Measurements from ENCODE around the gene VWA1.
"Not testable (repeated sequence)": the region's sequence is repeated elsewhere in the genome, so short reads cannot be mapped to it uniquely, and the experiment has no call there.

VWA1 gene

DNA sequence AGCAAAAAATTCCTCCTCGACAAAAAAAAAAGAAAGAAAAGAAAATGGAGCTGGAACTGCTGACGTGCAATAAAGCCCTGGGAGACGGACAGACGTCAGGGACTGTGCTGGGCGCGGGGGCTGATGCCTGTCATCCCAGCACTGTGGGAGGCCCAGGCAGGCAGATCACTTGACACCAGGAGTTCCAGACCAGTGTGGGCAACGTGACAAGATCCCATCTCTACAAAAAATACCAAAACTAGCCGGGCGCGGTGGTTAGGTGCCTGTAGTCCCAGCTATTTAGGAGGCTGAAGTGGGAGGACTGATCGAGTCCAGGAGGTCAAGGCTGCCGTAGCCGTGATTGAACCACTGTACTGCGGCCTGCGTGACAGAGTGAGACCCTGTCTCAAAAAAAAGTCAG is 10.8 kb upstream of the VWA1 start:
- DNase-seq (ENCODE audit: low spot score): no peak

DNA sequence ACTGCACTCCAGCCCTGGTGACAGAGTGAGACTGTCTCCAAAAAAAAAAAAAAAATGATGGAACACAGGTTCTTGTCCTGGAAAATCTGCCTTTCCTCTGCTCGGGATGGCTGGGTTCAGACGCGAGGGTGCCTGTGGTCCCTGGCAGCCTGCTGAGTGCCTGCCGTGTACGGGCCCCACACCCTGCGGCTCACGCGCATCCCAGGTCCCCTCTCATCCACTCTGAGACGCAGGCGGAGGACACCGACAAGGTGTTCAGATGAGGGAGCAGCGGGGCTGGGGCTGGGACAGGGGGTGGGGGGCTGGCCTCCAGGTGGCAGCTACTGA is 10.1 kb upstream of the VWA1 start:
- no peak for DNase-seq (ENCODE audit: low spot score)

GRCh38 chr1:1425753-1426495 is 9.6 kb upstream of the VWA1 start:
- DNase-seq (ENCODE audit: low spot score): peak; percentile 6

GRCh38 chr1:1426496-1427105 is 8.9 kb upstream of the VWA1 start:
- no peak for DNase-seq (ENCODE audit: low spot score)

- peak; percentile 69 for DNase-seq (ENCODE audit: low spot score)
Measured at GRCh38 chr1:1427106-1427819, 8.2 kb upstream of the VWA1 start.

DNA sequence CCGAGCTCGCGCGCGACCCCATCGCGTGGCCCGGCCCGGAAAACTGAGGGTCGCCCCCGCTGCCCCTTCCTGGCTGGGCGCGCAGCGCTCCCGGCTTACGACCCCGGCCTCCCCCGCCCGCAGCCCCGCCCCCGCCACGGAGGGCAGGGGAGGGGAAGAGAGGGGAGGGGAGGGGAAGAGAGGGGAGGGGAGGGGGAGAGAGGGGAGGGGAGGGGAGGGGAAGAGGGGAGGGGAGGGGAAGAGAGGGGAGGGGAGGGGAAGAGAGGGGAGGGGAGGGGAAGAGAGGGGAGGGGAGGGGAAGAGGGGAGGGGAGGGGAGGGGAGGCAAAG is 7.7 kb upstream of the VWA1 start:
- no peak for DNase-seq (ENCODE audit: low spot score)

GRCh38 chr1:1428174-1428573 is 7.3 kb upstream of the VWA1 start:
- no peak for DNase-seq (ENCODE audit: low spot score)

GRCh38 chr1:1428967-1429366 is 6.5 kb upstream of the VWA1 start:
- not testable (repeated sequence) for DNase-seq (ENCODE audit: low spot score)

DNA sequence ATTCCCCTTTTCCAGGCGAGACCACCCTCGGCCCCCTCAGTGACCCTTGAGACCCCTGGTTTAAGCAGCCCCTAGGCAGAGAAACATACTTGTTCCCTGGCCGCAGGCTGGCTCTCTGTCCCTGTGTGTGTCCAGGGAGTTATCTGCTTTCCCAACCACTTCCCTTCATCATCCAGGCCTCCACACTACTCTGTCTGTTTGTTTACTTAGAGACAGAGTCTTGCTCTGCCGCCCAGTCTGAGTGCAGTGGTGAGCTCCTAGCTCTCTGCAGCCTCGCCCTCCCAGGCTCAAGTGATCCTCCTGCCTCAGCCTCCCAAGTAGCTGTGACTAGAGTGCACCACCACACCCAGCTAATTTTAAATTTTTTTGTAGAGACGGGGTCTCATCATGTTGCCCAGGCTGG is 5.8 kb upstream of the VWA1 start:
- no peak for DNase-seq (ENCODE audit: low spot score)

DNA sequence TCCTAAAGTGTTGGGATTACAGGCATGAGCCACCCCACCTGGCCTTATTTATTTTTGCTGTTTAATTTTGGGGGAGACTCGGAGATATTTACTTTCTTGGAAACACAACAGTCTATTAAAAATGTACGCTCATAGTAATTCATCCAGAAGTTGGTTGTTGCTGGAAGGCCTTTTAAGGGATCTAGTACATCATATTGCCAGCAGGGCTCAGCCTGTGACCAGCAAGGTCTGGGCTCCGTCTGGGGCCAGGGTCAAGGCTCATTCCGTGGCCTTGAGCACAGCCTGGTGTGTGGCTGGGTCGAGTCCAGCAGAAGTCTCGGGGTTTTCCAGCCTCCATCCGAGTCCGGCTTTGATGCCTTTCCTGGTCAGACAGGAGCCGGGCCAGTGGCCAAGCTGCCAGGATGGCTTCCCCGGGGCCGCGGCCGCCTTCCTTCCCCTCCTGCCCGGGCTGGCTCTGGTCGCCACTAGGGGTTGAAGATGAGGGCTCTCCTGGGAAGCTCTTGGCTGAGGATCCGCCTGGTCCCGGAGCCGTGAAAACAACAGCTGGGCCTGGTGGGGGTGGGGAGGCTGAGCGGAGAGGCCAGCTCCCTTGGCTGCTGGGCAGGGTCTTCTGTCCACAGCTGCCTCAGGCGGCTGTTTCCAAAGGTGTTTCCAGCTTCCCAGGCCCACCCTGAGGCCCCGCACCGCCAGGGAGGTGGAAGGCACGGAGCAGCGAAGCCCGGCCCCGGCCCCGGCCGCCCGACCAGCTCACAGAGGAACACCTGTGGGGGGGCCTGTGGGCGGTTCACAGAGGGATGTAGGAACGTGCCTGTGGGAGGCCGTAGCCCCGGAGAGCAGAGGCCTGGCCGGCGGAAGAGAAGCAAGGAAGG is 5.1 kb upstream of the VWA1 start:
- peak; percentile 84 for DNase-seq (ENCODE audit: low spot score)

DNA sequence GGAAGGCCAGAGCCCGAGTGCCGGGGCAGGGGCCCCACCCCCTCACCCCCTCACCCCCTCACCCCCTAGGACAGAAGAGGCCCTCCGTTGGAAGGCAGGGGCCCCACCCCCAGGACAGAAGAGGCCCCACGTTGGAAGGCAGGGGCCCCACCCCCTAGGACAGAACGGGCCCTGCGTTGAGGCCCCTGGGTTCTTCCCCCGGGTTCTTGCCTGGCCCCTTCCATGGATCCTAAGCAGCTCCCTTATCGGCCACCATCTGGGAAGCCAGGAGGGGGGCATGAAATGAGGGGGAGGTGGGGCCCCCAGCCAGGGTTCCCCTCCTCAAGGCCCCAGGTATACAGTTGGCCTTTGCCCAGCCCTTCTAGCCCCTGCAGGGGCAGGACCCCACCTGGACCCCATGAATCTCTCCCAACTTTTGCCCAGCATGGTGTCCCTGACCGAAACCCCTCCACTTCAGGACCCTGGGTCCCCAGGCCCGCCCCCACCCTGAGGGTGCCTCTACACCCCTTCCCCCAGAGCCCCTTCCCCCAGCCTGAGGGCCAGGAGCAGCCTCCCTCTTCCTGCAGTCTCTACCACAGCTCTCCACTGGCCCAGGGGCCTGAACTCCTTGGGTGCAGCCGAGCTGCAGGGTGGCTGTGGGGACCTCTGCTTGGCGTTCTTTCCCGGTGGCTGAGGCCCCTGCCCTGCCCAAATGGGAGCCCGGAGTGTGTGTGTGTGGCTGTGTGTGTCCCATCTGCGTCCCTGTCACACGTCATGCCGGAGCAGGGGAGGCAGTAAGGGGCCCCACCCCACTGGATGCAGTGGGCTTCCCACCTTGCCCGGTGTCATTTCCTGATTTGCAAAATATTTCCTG is 4.3 kb upstream of the VWA1 start:
- DNase-seq (ENCODE audit: low spot score): peak; percentile 9

DNA sequence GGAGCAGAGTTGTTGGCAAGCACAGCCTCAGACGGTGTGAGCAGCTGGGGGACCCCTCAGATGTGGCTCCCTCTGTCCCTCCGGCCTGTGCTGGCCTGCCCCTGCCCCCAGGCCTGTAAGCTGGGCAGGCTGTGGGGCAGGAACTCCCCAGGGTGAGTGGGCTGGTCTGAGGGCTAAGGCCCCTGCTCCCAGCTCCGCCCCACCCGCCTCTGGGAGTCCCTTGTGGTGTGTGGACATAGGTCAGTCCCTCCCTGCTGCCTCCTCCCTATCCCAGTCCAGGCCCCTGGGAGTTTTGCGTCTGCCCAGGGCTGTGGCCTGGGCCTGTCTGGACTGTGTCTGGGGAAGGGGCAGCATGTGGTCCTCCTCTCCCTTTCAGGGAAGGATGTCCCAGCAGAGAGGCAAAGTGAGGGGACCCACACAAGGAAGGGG is 3.6 kb upstream of the VWA1 start:
- DNase-seq (ENCODE audit: low spot score): peak; percentile 13

DNA sequence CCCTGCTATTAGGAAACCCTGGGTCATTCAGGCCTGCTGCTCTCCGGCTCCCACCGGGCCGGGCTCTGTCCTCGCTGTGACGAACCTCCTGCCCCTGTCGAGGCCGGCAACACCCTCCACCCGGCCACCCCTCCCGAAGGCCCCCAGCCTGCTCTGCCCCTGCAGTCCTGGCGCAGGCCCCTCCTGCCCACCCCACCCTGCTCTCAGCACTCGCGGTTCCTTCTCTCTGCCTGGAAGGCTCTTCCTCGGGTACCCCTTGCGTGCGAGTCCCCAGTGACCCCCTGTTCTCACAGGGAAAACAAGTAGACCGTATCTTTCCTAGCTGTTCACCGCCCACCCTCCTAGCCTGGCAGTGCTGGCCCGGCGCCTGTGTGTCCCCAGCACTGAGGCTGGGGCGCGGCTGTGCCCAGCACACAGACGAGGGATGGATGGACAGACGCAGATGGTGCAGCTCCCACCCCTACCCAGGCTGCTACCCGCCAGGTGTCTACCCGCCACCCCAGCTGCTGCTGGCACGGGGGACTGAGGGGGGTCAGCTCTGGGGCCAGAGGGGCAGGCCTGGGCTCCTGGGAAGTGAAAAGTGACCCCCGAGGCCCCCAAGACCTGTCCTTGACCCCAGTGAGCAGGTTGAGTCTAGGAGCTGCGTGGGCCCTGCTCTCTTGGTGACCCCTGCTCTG is 3.1 kb upstream of the VWA1 start:
- DNase-seq (ENCODE audit: low spot score): peak; percentile 6

- DNase-seq (ENCODE audit: low spot score): peak; percentile 9
Measured at GRCh38 chr1:1432951-1433803, 2.3 kb upstream of the VWA1 start.

DNA sequence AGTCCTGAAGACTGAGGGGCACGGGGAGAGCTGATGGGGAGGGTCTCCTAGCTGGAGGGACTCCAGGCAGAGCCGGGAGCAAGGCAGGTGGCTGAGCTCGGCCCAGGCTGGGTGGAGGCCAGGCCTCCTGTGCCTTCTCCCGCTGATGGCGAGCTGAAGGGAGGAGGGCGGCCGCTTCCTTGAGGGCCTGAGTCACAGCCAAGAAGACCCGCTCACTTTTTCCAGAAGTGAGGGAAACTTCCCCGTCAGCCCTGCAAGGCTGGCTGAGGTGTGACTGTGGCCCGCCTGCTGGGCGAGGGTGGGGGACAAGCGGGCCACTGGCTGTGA is 1.7 kb upstream of the VWA1 start:
- DNase-seq (ENCODE audit: low spot score): peak; percentile 20

- peak; percentile 6 for DNase-seq (ENCODE audit: low spot score)
Measured at GRCh38 chr1:1434131-1434823, 1.2 kb upstream of the VWA1 start.

GRCh38 chr1:1434824-1435105 is 725 bp upstream of the VWA1 start:
- DNase-seq (ENCODE audit: low spot score): peak; percentile 9

GRCh38 chr1:1435911-1436629 is 580 bp downstream of the VWA1 start:
- DNase-seq (ENCODE audit: low spot score): peak; percentile 11

DNA sequence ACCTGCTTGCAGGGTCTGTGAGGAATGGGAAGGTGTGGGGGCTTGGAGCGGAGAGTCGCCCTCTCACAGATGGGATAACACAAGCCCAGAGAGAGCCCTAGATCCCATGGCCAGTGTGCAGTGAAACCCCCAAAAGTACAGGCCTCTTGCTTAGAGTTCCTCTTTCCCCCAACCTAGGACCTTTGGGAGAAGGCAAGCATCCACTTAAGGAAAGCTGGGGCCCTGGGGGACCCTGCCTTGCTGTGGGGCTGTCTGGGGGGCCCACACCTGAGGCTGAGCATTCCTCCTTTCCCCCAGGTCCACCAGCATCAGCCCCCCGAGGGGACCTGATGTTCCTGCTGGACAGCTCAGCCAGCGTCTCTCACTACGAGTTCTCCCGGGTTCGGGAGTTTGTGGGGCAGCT is 1.1 kb downstream of the VWA1 start:
- DNase-seq (ENCODE audit: low spot score): no peak
